Stomach (tissue), 4 donors: Measurements from ENCODE around the gene TAGLN2.

Experiments
- CTCF ChIP-seq, 7 experiments: fragments of 450-650 bp in 4 of 7; fragments of 200-600 bp in 3 of 7; sonication (generic) in 3 of 7; IDR thresholded peaks; one replicate each; pipeline ENCODE4 v1.5.1; 2016 to 2019; ENCODE audit warnings: antibody characterized with exemption in 7 of 7, control low read depth in 2 of 7, mild to moderate bottlenecking in 1 of 7
- EP300 ChIP-seq: sonication (generic); formaldehyde crosslinking; IDR thresholded peaks from one replicate; pipeline ENCODE4 v1.6.1; 2017; ENCODE audit warnings: antibody characterized with exemption
- POLR2A ChIP-seq, 4 donors: fragments of 450-650 bp; IDR thresholded peaks; one replicate each; pipeline ENCODE4 v1.6.1; 2016; ENCODE audit warnings: antibody characterized with exemption in 4 of 4, control low read depth in 2 of 4, mild to moderate bottlenecking in 1 of 4, moderate library complexity in 1 of 4

DNA sequence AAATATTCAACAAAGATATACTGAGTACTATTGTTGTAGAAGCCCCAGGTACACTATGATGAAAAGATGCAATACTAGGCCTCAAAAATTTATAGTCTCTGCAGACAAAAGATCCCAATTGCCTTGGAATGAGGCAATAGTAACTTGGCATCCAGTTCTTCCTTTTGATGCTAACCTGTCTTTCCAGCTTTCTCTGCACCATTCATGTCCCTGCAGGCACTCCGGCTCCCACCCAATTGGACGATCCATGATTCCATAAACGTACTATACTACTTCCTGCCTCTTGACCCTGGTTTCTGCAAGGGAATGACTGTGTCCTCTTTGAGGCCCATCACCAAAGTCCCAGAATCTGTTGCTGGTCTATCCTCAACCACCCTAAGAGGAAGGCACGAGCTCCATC, 8.0 kb upstream of the TAGLN2 start:
- TF ChIP-seq CTCF (IDR thresholded peaks at IDR 0.05) (no peak), EP300 (no peak), POLR2A (IDR thresholded peaks at IDR 0.05) (no peak)
